Measurements from ENCODE around the gene RERE.

GRCh38 chr1:8562881-8563865, 254.3 kb downstream of the RERE start:
- no peak for TF ChIP-seq FOXK2 (IDR thresholded peaks at IDR 0.05)
- TF ChIP-seq CTBP1 (IDR thresholded peaks at IDR 0.05; ENCODE audit: borderline replicate concordance) = no peak
- TF ChIP-seq FOXA1 (IDR thresholded peaks at IDR 0.05) = no peak
- TF ChIP-seq PKNOX1 (IDR thresholded peaks at IDR 0.05) = no peak
- TF ChIP-seq TARDBP (IDR thresholded peaks at IDR 0.05) = no peak
- no peak for TF ChIP-seq NFRKB (IDR thresholded peaks at IDR 0.05)
- TF ChIP-seq BHLHE40 (IDR thresholded peaks at IDR 0.05; ENCODE audit: borderline replicate concordance) = no peak
- TF ChIP-seq SUZ12 (IDR thresholded peaks at IDR 0.05) = no peak
- TF ChIP-seq SP1 (IDR thresholded peaks at IDR 0.05) = no peak
- TF ChIP-seq L3MBTL2 (conservative IDR thresholded peaks at IDR 0.05) = no peak
- TF ChIP-seq LEF1 (IDR thresholded peaks at IDR 0.05; ENCODE audit: borderline replicate concordance) = no peak
- no peak for TF ChIP-seq FOXM1 (IDR thresholded peaks at IDR 0.05; ENCODE audit: borderline replicate concordance)
- no peak for TF ChIP-seq HDGF (IDR thresholded peaks at IDR 0.05; ENCODE audit: borderline replicate concordance)
- TF ChIP-seq ARNT (IDR thresholded peaks at IDR 0.05) = no peak
